PC-9 (cell line): ENCODE data around the gene CRYZL1.

Source experiments
- CTCF ChIP-seq: fragments of 200-600 bp; sonication (generic); conservative IDR thresholded peaks from 2 replicates; pipeline ENCODE4 v1.6.1; 2017; ENCODE audit warnings: mixed run types, antibody characterized with exemption, mild to moderate bottlenecking, moderate library complexity
- EZH2 ChIP-seq: fragments of 200-600 bp; sonication (generic); IDR thresholded peaks from 2 replicates; pipeline ENCODE4 v1.8.0; 2017; ENCODE audit warnings: antibody characterized with exemption, low read depth

GRCh38 chr21:33598051-33598450 lies 43.5 kb downstream of the CRYZL1 start:
- TF ChIP-seq CTCF (no peak), EZH2 (no peak)
